ENCODE results near the gene RRP7A. TPM values are rescaled to one million over a fixed set of nuclear protein-coding genes. Genes with fewer than 3 reads are reported as not detected.
A peak's percentile ranks its signal among the peaks of the same experiment; 100 is the strongest.
"Not testable (repeated sequence)": the region's sequence is repeated elsewhere in the genome, so short reads cannot be mapped to it uniquely, and the experiment has no call there.

RRP7A gene
- total RNA-seq, 4 donors from 2014 or later: 20.2 to 27.8 (median 26.8) TPM

DNA sequence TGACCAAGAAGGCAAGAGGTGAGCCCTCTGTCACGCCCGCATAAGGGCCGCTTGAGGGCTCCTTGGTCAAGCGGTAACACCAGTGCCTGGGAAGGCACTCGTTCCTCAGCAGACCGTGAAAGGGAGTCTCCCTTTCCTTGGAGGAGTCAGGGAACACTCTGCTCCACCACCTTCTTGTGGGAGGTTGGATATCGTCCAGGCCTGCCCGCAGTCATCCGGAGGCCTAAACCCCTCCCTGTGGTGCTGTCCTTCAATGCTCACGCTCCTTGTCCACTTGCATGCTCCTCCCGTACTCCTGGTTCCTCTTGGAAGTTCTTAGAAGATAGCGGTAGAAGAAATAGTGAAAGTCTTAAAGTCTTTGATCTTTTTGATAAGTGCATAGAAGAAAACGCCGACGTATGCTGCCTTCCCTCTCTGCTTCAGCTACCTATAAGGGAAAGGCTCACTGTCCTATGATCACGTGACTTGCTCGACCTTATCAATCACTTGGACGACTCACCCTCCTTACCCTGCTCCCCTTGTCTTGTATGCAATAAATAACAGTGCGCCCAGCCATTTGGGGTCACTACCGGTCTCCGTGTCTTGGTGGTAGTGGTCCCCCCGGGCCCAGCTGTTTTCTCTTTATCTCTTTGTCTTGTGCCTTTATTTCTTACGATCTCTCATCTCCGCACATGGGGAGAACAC is 11.9 kb upstream of the RRP7A start:
- TF ChIP-seq, protein P1, sequence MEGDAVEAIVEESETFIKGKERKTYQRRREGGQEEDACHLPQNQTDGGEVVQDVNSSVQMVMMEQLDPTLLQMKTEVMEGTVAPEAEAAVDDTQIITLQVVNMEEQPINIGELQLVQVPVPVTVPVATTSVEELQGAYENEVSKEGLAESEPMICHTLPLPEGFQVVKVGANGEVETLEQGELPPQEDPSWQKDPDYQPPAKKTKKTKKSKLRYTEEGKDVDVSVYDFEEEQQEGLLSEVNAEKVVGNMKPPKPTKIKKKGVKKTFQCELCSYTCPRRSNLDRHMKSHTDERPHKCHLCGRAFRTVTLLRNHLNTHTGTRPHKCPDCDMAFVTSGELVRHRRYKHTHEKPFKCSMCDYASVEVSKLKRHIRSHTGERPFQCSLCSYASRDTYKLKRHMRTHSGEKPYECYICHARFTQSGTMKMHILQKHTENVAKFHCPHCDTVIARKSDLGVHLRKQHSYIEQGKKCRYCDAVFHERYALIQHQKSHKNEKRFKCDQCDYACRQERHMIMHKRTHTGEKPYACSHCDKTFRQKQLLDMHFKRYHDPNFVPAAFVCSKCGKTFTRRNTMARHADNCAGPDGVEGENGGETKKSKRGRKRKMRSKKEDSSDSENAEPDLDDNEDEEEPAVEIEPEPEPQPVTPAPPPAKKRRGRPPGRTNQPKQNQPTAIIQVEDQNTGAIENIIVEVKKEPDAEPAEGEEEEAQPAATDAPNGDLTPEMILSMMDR (IDR thresholded peaks at IDR 0.05): peak in 1 of 6 experiments; percentile 11
- H3K9me3 ChIP-seq; H3K4me3 ChIP-seq (replicated peaks in 1 of 3); H3K36me3 ChIP-seq; H3K27ac ChIP-seq; intact Hi-C loops (cut with DNase I); H3K27me3 ChIP-seq: not testable (repeated sequence)
- peak; percentile 96 for DNase-seq
- WGBS, 2 donors: 39 to 57% methylated on average over 24 of the region's 24 CpGs
- H3K4me1 ChIP-seq: peaks cover 12 to 29% of the 10 kb centered on the region in 2 donors

DNA sequence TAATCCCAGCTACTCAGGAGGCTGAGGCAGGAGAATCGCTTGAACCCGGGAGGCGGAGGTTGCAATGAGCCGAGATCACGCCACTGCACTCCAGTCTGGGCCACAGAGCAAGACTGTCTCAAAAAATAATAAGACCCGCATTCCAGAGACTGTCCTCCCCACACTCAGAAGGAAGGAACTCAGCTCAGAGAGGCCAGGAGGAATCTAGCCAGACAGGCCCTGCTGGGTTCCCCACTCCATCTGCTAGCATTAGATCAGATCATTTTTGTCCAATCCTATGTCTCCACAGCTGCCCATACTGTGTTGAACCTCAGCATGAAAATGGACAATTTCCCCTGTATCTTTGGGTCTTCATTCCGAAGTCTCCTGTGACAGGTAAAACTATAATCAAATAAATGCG is 9.8 kb upstream of the RRP7A start:
- intact Hi-C loops (cut with DNase I); H3K27ac ChIP-seq; H3K9me3 ChIP-seq; DNase-seq; H3K36me3 ChIP-seq; H3K27me3 ChIP-seq; H3K4me3 ChIP-seq (replicated peaks in 1 of 3): not testable (repeated sequence)
- peaks cover 12 to 25% of the 10 kb centered on the region in 2 donors for H3K4me1 ChIP-seq
- 87 to 94% methylated on average over 8 of the region's 8 CpGs for WGBS, 2 donors

DNA sequence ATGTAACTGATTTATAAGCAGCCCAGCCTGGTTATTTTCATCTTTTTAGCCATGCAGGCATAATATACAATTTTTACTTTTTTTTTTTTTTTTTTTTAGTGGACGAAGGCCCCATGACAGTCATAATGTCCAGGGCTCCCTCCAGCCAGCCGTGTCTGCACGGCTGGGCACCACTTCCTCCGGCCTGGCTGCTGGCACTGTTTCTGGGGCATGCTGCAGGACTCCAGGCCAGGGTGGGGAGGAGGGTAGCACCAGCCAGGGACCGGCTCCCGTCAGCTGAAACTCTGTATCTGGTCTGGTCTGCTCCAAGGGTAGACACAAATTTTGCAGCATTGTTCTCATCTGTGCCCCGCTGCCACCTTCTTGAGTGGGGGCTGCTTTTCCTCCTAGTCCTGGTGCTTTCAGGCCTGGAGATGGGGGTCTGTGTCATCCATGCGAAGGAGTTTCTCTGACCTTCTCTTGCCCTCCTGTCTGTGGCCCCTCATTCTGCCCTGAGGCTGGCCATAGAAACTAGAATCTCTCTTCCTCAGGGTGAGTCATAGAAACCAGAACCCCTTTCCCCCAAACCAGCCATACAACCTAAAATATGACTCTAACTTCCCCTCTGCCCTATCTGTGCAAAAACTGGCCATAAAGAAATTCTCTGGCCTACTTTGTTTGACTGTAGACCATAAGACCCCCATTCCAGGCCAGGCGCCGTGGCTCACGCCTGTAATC is 9.2 kb upstream of the RRP7A start:
- H3K27me3 ChIP-seq: no peaks in the 10 kb centered on the region
- H3K9me3 ChIP-seq: no peaks in the 10 kb centered on the region
- H3K36me3 ChIP-seq: no peaks in the 10 kb centered on the region
- intact Hi-C loops (cut with DNase I): no loop called here
- H3K27ac ChIP-seq: no peak overlapping the region
- peaks cover 12 to 22% of the 10 kb centered on the region in 2 donors for H3K4me1 ChIP-seq
- no peak overlapping the region for H3K4me3 ChIP-seq (replicated peaks in 1 of 3)
- WGBS, 2 donors: 94 to 95% methylated on average over 11 of the region's 11 CpGs
- DNase-seq: no peak
- TF ChIP-seq, protein P1 (IDR thresholded peaks at IDR 0.05): no peak
- no peak for TF ChIP-seq POLR2A (IDR thresholded peaks at IDR 0.05)

DNA sequence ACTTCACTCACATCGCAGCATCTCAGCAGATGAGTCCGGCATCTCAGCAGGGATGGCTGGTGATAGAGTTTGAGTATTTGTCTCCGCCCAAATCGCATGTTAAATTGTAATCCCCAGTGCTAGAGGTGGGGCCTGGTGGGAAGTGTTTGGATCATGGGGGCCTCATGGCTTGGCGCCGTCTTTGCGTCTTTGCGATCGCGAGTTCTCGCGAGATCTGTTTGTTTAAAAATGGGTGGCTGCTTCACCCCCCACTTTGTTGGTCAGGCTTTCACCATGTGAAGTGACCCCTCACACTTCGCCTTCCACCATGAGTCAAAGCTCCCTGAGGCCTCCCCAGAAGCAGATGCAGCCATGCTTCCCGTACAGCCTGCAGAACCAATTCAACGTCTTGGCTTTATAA is 3.0 kb upstream of the RRP7A start:
- Histone ChIP-seq H3K4me1 (peaks cover 3 to 10% of the 10 kb centered on the region in 2 donors), H3K36me3 (no peaks in the 10 kb centered on the region), H3K4me3 (replicated peaks in 1 of 3) (no peak overlapping the region), H3K27ac (no peak overlapping the region), H3K27me3 (no peaks in the 10 kb centered on the region), H3K9me3 (no peaks in the 10 kb centered on the region)
- no peak for DNase-seq
- intact Hi-C loops (cut with DNase I): no loop called here
- TF ChIP-seq POLR2A (IDR thresholded peaks at IDR 0.05): no peak
- TF ChIP-seq, protein P1 (IDR thresholded peaks at IDR 0.05): no peak
- WGBS, 2 donors: 96 to 97% methylated on average over 15 of the region's 15 CpGs

DNA sequence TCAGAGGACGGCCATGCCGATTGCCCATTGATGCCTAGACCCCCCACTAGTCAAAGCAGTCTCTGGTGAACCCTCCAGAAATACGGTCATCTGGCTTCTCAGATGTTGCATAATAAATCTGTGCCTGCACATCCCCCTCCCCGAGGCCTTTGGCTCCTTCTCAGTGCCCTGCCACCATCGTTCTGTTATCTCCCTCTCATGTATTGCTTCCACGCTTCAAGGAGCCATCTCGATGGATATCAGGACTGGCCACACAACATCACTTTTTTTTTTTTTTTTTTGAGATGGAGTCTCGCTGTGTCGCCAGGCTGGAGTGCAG is 1.6 kb upstream of the RRP7A start:
- Histone ChIP-seq H3K9me3 (no peaks in the 10 kb centered on the region), H3K27me3 (no peaks in the 10 kb centered on the region), H3K36me3 (no peaks in the 10 kb centered on the region), H3K4me1 (peaks cover 3 to 10% of the 10 kb centered on the region in 2 donors), H3K27ac (no peak overlapping the region), H3K4me3 (replicated peaks in 1 of 3) (no peak overlapping the region)
- no peak for DNase-seq
- intact Hi-C loops (cut with DNase I): no loop called here
- WGBS, 2 donors: 88 to 91% methylated on average over 9 of the region's 9 CpGs
- TF ChIP-seq POLR2A (IDR thresholded peaks at IDR 0.05): no peak
- TF ChIP-seq, protein P1 (IDR thresholded peaks at IDR 0.05): no peak

DNA sequence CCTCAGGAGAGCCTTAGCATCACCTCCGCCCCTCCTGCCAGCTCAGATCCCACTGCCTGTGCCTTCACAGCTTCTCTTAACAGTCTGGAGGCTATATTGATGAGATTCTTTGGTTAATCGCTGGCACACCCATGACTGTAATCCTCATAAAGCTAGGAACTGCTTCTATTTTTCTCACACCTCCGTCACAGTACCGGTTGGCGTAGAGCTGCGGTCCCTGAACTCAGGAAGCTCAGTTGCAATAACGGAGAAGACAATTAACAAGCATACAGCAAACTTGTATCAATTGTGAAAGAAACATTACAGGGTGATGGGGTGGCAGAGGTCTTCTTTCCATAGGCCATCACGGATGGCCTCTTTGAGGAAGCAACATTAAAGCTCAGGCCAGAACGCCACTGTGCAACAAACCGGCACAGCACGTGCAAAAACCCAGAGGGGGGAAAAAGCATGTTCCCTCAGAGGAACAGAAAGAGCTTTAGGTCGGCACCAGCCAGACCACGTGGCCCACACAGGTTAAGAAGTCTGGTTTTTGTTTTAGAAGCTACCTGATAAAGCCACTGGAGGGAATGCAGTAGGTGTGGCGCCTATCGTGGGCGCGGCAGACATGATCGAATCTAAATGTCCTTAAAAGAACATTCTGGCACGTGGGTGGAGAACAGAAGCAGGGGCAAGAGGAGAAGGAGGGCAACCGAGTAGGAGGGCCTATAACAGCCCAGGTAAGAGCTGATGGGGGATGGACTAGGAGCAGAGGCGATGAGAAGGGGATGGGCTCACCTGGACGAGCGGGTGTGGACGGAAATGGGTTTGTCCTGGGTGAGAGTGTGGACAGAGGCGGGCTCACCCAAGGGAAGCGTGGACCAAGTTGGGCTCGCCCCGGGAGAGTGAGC is 715 bp downstream of the RRP7A start:
- DNase-seq; H3K27me3 ChIP-seq; intact Hi-C loops (cut with DNase I); H3K4me1 ChIP-seq; H3K36me3 ChIP-seq; H3K9me3 ChIP-seq: not testable (repeated sequence)
- WGBS, 2 donors: 21 to 28% methylated on average over 19 to 20 of the region's 28 CpGs
- Histone ChIP-seq H3K4me3 (replicated peaks in 1 of 3) (peak overlapping the region; percentile 39 to 92 (median 71)), H3K27ac (peak overlapping the region; percentile 67 to 70 (median 67))

DNA sequence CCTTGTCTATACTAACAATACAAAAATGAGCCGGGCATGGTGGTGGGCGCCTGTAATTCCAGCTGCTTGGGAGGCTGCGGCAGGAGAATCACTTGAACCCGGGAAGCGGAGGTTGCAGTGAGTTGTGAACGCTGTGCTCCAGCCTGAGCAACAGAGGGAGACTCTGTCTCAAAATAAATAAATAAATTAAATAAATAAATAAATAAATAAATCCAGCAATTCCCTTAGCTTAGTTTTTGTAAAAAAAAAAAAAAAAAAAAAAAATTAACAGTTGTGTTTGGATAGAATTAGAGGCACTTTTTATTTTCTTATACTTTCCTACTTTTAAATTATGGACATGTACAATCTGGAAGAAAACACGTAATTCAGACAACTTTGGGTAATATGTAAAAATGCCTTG is 2.5 kb downstream of the RRP7A start:
- H3K27ac ChIP-seq; H3K27me3 ChIP-seq; DNase-seq; intact Hi-C loops (cut with DNase I); H3K4me1 ChIP-seq; H3K9me3 ChIP-seq; H3K36me3 ChIP-seq; H3K4me3 ChIP-seq (replicated peaks in 1 of 3): not testable (repeated sequence)
- 98% methylated on average over 7 of the region's 7 CpGs for WGBS, 2 donors

All from thyroid gland (tissue), 4 donors.